ENCODE measurements around the gene PIEZO2.
"Not testable (repeated sequence)": the region's sequence is repeated elsewhere in the genome, so short reads cannot be mapped to it uniquely, and the experiment has no call there.

The PIEZO2 gene

GRCh38 chr18:10985689-10986088 is 163.7 kb downstream of the PIEZO2 start:
- no peak for DNase-seq (ENCODE audit: low read depth in 2 of 2, low spot score in 1 of 2)

GRCh38 chr18:10979411-10979810 is 170.0 kb downstream of the PIEZO2 start:
- no peak for DNase-seq (ENCODE audit: low read depth in 2 of 2, low spot score in 1 of 2)

GRCh38 chr18:10977042-10977441 is 172.3 kb downstream of the PIEZO2 start:
- no peak for DNase-seq (ENCODE audit: low read depth in 2 of 2, low spot score in 1 of 2)

GRCh38 chr18:10973567-10974203 is 175.7 kb downstream of the PIEZO2 start:
- DNase-seq (ENCODE audit: low read depth in 2 of 2, low spot score in 1 of 2): no peak

GRCh38 chr18:10971717-10972116 is 177.7 kb downstream of the PIEZO2 start:
- no peak for DNase-seq (ENCODE audit: low read depth in 2 of 2, low spot score in 1 of 2)

GRCh38 chr18:10965119-10965518 is 184.2 kb downstream of the PIEZO2 start:
- no peak for DNase-seq (ENCODE audit: low read depth in 2 of 2, low spot score in 1 of 2)

- DNase-seq (ENCODE audit: low read depth in 2 of 2, low spot score in 1 of 2): no peak
Observed at GRCh38 chr18:10953672-10954071, 195.7 kb downstream of the PIEZO2 start.

GRCh38 chr18:10951631-10952544 is 197.5 kb downstream of the PIEZO2 start:
- no peak for DNase-seq (ENCODE audit: low read depth in 2 of 2, low spot score in 1 of 2)

GRCh38 chr18:10950876-10951630 is 198.3 kb downstream of the PIEZO2 start:
- DNase-seq (ENCODE audit: low read depth in 2 of 2, low spot score in 1 of 2): no peak

- DNase-seq (ENCODE audit: low read depth in 2 of 2, low spot score in 1 of 2): no peak
Observed at GRCh38 chr18:10950080-10950875, 199.1 kb downstream of the PIEZO2 start.

- no peak for DNase-seq (ENCODE audit: low read depth in 2 of 2, low spot score in 1 of 2)
Observed at GRCh38 chr18:10949655-10950054, 199.7 kb downstream of the PIEZO2 start.

GRCh38 chr18:10948421-10948820 is 200.9 kb downstream of the PIEZO2 start:
- DNase-seq (ENCODE audit: low read depth in 2 of 2, low spot score in 1 of 2): no peak

GRCh38 chr18:10946058-10946457 is 203.3 kb downstream of the PIEZO2 start:
- no peak for DNase-seq (ENCODE audit: low read depth in 2 of 2, low spot score in 1 of 2)

- DNase-seq (ENCODE audit: low read depth in 2 of 2, low spot score in 1 of 2): no peak
Observed at GRCh38 chr18:10942998-10943397, 206.4 kb downstream of the PIEZO2 start.

- no peak for DNase-seq (ENCODE audit: low read depth in 2 of 2, low spot score in 1 of 2)
Observed at GRCh38 chr18:10939822-10940221, 209.5 kb downstream of the PIEZO2 start.

- DNase-seq (ENCODE audit: low read depth in 2 of 2, low spot score in 1 of 2): no peak
Observed at GRCh38 chr18:10937743-10938640, 211.4 kb downstream of the PIEZO2 start.

GRCh38 chr18:10936176-10937053 is 213.0 kb downstream of the PIEZO2 start:
- no peak for DNase-seq (ENCODE audit: low read depth in 2 of 2, low spot score in 1 of 2)

- no peak for DNase-seq (ENCODE audit: low read depth in 2 of 2, low spot score in 1 of 2)
Observed at GRCh38 chr18:10935588-10935987, 213.8 kb downstream of the PIEZO2 start.

- DNase-seq (ENCODE audit: low read depth in 2 of 2, low spot score in 1 of 2): not testable (repeated sequence)
Observed at GRCh38 chr18:10933648-10934047, 215.7 kb downstream of the PIEZO2 start.
